GM18508 (cell line): ENCODE measurements around the gene MSANTD3.
"Not testable (repeated sequence)": the region's sequence is repeated elsewhere in the genome, so short reads cannot be mapped to it uniquely, and the experiment has no call there.

Experiments used
- ATAC-seq: cut with Tn5 transposase; IDR thresholded peaks from one replicate; pipeline ENCODE4 v1.9.1; 2021; ENCODE audit warnings: moderate number of reproducible peaks; ENCODE audit not compliant: insufficient read depth, unreplicated experiment

Gene MSANTD3, protein sequence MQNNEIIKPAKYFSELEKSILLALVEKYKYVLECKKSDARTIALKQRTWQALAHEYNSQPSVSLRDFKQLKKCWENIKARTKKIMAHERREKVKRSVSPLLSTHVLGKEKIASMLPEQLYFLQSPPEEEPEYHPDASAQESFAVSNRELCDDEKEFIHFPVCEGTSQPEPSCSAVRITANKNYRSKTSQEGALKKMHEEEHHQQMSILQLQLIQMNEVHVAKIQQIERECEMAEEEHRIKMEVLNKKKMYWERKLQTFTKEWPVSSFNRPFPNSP

DNA sequence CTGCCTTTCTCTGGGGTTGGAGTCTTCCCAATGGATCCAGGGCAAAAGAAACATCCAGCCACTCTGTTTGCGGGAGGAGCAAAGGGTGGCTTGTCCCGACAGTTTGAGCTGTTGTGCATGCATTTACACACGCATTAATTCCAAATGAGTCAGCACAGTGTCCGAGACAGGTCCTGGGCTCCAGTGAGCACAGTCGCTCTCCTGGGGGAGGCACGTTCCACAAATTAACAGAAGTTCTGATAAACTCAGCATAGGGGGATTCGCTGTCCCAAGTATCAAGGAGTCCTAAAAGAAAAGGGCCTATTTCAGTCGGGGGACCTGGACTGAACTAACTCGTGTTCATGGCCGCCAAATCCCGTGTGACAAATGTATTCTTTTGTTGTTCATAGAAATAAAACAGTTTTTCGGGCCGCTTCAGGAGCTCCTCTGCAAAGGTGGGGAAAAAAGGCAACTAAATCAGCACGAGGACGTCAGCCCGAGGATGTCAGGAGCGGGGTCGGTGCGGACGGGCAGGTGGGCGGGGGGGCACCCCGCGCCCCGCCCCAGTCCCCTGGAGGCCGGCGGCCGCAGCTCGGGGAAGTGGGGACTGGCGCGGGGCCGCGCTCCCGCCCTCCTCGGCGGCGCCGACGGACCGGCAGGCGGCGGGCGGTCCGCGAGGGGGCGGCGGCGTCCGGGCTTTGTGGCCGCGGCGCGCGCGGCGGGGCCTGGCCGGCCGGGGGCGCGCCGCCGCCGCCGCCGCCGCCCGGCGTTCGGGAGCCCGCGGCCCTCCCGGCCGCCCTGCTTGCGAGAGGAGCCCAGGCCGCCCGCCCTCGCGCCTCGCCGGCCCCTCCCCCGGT lies at the start of gene MSANTD3:
Gene MSANTD3 (plus strand): TSS at position 614 of the 836 bp plus-strand sequence. CDS start 14,796 bp downstream, outside the sequence.
- ATAC-seq = no peak

DNA sequence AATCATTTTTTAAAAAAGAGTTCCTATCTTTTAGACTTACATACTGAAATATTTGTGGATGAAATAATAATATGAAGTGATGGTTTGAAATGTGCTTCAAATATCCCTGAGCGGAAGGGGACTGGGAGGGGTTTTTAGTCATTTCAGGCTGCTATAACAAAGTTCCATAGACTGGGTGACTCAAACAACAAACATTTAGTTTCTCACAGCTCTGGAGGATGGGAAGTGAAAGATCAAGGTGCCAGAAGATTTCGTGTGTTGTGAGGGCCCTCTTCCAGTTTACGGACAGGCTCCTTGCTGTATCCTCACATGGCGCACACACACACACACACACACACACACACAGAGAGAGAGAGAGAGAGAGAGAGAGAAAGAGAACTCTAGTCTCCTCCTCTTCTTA lies 47.1 kb upstream of the MSANTD3 start:
- no peak for ATAC-seq

DNA sequence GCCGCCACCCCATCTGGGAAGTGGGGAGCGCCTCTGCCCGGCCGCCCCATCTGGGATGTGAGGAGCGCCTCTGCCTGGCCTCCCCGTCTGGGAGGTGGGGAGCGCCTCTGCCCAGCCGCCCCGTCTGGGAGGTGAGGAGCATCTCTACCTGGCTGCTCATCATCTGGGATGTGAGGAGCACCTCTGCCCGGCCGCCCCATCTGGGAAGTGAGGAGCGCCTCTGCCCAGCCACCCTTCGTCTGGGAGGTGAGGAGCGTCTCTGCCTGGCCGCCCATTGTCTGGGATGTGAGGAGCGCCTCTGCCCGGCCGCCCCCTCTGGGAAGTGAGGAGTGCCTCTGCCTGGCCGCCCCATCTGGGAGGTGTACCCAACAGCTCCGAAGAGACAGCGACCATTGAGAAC lies 34.0 kb upstream of the MSANTD3 start:
- ATAC-seq = not testable (repeated sequence)

DNA sequence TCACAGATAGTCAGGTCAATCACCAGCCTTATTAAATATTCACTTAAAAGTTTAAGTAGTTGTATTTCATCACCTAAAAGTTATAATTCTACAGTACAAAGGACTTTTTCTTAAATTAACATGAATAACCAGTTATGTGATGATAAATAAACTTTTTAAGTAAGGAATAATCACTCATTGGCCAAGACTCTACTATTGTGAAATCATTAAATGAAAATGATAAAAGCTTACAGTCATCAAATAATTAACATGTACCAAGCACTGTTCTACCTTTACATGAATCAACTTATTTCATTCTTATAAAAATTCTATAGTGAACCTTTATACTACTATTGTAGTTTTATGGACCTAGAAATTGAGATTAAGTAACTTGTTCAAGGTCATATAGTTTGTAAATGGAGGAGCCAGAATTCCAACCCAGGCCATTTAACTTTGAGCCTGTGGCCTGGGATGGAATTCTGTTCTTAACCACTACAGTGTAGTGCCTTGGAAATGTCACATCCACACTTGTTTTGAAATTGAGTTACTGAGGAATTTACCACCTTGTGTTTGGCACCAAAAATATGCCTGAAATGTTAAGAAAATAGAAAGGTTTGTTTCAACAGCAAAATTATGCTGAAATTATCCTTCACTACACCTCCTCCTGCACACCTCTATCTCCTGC lies 32.8 kb upstream of the MSANTD3 start:
- ATAC-seq = no peak

DNA sequence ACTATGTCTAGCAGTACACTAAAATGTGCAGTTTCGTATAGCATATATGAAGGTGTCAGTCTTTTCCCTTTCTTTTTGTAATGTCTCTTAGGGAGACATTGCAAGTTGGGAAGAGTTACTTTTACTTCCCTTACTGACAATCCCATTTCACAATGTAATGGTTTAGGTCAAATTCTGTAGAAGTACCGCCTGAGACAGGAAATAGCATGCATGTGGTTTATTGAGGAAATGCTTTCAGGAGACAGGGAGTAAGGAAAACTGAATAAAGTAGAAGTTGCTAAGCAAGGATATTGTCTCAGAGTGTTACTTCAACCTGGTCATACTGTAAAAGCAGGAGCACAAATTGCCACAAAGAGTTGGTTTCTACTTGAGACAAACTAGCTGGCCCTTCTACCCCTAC lies 32.1 kb upstream of the MSANTD3 start:
- ATAC-seq = no peak

DNA sequence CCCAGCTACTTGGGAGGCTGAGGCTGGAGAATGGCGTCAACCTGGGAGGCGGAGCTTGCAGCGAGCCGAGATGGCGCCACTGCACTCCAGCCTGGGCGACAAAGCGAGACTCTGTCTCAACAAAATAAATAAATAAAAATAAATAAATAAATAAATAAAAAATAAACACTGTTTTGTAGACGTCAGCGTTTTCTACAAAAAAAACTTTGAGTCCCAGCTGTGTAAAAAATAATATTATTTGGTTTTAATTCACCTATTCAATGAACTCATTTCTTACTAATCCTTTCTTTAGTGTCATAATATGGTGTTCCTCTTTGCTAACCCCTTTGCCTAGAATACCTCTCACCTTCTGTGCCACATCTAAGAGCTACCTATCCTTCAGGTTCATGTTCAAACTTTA lies 30.2 kb upstream of the MSANTD3 start:
- ATAC-seq = no peak

DNA sequence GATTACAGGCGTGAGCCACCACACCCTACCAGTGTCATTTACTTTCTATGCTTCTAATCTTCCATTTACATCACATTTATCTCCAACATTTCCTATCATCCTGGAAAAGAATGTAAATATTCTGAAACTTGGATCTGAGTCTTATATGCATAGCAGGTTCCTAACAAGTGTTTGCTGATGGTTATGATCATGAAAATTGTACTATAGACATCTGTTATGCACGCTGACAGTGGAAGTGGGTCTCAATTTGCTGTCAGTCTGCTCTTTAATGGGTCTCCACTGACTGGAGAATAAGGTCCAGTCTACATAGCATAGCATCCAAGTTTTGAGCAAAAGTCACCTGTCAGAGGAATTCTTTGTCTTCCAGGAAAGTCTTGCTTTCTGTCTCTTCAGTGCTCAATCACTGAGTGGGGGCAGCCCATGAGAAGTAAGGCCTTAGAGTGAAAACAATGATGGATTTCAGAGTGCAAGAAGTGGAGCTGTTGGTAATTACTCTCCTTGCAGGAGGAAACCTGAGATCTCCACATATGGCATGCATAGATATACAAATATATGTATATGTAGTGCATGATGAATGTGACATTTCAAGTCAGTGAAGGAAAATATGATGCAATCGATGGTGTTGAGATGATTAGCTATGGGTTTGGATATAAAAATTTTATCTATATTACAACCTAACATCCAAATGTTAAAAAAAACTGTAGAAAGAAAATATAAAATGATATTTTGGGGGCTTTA lies 29.2 kb upstream of the MSANTD3 start:
- ATAC-seq = no peak

DNA sequence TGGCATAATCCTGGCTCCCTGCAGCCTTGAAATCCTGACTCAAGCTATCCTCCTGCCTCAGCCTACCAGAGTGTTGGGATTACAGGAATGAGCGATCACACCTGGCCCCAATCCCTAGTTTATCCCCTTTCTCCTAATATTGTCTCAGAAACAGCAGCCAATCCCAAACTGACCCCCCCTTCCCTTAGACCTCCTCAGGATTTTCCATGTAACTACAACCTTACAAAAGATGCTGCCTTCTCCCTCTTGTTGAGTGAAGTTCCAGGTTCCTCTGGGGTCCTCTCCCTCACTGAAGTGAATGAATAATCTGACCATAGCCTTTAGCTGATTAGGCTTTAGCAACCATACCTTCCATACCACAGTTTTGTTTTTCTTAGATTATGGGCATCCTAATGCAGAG lies 25.9 kb upstream of the MSANTD3 start:
- ATAC-seq = no peak

DNA sequence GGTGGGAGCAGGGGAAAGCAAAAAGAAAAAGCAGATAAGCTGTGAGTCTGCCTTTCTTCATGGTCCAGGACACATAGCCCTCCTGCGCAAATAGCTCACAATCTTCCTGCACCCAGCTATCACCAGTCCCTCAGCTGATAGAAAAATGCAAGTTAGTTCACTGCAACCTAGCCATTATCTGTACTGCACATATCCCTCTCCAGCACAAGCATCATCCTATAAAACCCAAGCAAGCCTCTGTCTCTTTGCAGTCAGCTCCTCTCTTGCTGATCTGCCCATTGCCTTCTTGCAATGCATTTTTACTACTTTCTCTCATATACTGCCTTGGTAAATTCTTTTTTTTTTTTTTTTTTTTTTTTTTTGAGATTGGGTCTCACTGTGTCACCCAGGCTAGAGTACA lies 20.0 kb upstream of the MSANTD3 start:
- ATAC-seq = no peak

DNA sequence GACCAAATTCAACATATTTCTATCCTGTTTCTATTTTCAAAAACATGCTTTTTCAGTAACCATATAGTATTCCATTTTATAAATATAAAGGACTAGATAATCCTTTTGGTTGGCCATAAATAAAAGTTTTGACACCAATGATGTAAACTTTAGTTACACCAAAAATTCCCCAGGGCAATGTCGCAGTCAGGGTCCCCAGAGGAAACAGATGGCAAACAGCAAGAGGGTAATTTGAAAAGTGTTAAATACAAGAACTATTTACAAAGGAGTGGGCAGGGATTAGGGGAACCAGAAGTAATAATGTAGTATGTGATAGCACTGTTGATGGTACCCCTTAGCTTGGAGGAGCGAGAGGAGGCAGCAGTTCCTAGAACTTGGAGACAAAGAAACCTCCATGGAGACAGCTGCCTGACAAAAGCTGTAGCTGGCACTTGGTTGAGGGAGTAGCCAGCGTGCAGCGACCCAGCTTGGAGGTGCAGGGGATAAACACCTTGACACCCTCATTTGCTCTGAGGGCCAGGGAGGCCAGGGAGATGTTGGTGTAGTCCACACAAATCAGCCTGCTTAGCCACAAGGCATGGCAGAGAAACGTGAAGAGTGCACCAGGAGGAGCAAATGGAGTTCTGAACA lies 18.3 kb upstream of the MSANTD3 start:
- no peak for ATAC-seq

DNA sequence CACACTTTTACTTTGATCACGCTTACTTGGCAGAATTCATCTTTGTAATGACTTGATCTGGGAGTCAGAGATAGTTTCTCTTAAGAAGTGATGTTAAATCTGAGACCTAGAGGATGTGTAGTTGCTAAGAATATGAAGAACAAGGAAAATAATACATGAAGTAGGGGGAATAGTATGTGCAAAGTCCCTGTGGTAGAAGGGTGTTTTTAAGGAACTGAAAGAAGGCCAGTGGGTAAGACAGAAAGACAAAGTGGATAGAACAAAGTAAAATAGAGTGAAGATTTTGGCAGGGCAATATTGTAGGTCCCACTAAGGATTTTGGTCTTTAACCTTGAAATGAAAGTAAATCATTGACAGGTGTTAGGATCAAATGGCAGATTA lies 17.8 kb upstream of the MSANTD3 start:
- ATAC-seq = no peak

DNA sequence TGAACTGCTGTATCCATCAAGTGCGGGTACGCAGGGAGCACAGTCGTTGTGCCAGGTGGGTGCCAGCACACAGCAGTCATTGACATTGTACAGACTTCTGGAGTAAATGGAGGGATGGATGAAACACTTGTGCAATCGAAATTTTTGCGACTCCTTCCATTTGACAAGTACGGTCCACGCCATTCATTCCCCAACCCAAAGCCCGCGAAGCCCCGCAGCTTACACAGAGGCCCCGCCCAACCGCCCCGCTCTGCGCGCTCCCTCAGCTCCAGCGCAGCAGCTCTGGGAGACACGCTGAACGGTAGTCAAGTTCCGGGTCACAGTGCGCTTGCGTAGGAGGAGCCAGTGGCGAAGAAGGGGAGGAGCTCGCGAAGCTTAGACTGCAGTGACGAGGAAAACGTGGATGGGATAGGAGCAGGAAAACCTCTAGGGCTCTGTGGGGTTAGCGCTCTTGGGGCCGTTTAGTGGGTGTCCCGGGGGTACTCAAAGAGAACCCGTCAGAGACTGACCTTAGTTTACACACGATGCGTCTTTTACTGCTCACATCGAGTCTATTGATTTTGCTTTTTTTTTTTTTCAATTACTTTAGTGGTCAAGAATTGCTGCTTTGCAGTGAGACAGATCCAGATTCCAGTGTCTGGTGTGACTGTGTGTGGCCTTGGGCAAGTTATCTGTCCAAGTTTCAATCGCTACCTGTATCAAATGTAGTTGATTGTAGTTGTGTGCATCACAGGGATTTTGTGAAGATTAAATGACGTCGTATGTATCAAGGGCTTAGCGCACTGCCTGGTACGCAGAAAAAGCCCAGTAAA lies 15.3 kb upstream of the MSANTD3 start:
- ATAC-seq = peak; percentile 98

DNA sequence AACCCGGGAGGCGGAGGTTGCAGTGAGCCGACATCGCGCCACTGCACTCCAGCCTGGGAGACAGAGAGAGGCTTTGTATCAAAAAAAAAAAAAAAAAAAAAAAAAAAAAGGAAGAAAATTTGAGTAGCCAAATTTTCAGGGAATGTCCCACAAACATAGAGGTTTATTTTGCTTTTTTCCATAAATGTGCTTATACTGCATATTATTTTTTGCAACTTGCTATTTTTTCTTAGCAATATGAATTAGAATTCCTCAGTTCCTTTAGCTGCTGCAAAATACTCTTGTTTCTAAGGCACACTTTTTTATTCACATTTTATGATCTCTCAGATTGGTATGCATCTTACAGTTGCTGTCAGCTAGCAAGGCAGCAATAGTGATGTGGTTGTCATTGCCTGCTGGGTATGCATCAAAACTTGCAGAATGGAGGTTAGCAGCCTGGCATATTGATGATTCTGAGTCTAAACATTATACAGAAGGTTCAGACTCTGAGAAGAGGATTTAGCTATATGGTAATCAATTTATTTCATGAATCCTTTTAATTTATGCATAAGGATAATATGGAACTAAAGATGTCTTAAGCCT lies 13.0 kb upstream of the MSANTD3 start:
- ATAC-seq = no peak

DNA sequence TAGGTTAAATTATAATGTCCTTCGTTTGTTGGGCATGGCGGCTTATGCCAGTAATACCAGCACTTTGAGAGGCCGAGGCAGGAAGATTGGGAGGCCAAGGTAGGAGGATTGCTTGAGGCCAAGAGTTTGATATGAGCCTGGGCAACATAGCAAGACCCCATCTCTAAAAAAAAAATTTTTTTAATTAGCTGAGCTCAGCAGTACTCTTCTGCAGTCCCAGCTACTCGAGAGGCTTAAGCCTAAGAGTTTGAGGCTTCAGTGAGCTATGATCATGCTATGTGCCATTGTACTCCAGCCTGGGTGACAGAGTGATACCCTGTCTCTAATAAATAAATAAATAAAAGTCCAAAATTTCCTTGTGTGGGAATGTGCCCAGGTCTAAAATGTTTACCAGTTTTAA lies 9.1 kb upstream of the MSANTD3 start:
- no peak for ATAC-seq

DNA sequence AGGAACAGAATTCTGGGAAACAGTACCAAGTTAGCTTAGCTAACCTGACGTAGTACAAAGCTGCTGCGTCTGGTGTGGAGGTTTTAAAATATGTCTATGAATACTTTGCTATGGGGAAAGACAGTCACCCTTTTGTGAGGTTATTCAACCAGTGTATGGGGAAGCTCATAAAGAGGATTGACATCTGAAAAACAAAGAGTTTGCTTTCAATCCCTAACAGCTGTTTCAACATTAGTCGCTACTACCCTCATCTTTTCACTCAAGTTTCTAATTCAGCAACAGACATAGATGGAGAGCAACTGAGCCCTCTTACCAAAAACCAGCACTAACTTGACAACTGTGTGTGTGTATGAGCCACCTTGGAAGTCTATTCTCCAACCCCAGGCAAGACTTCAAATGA lies 7.8 kb upstream of the MSANTD3 start:
- no peak for ATAC-seq

DNA sequence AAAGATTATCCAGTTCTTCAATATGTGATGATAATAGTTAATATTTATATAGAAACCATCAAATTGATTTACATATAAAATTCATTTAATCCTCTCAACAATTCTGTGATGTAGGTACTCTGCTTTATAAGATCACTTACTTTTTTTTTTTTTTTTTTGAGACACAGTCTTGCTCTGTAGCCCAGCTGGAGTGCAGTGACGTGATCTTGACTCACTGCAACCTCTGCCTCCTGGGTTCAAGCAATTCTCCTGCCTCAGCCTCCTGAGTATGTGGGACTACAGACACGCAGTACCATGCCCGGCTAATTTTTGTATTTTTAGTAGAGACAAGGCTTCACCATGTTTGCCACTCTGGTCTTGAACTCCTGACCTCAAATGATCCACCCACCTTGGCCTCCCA lies 5.8 kb upstream of the MSANTD3 start:
- not testable (repeated sequence) for ATAC-seq

DNA sequence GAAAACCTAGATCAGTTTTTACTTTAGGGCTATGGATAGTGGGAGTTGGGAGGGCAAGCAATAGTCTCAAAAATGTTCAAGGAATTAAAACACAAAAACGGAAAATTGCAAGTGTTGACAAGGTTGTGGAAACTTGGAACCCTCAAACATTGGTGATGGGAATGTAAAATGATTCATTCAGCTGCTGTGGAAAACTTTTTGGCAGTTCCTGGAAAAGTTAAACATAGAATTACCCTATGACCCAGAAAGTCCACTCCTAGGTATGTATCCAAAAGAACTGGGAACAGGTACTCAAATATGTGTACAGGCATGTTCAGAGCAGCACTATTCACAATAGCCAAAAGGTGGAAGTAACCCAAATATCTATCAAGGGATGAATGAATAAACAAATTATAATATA lies 1.2 kb upstream of the MSANTD3 start:
- ATAC-seq = no peak

DNA sequence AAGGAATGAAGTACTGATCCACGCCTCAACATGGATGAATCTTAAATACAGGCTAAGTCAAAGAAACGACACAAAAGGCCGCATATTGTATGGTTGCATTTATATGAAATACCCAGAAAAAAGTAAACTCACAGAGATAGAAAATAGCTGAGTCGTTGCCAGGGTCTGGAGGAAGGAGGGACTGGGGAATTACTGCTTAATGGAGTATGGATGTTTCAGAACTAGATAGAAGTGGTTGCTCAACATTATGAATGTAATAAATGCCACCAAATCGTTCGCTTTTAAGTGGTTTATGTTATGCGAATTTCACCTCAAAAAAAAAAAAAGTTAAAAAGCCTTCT lies 784 bp upstream of the MSANTD3 start:
- no peak for ATAC-seq
